GM19328 (cell line): ENCODE measurements around the gene OLA1.

ENCODE experiments used
- ATAC-seq: cut with Tn5 transposase; IDR thresholded peaks from one replicate; pipeline ENCODE4 v1.9.1; 2021; ENCODE audit warnings: mild to moderate bottlenecking, moderate library complexity; ENCODE audit not compliant: unreplicated experiment

The OLA1 gene

GRCh38 chr2:174039551-174040416 lies 208.5 kb downstream of the OLA1 start:
- ATAC-seq, result peak; percentile 80

- ATAC-seq, result no peak
These were observed 209.9 kb downstream of the OLA1 start for GRCh38 chr2:174038462-174038861.

DNA sequence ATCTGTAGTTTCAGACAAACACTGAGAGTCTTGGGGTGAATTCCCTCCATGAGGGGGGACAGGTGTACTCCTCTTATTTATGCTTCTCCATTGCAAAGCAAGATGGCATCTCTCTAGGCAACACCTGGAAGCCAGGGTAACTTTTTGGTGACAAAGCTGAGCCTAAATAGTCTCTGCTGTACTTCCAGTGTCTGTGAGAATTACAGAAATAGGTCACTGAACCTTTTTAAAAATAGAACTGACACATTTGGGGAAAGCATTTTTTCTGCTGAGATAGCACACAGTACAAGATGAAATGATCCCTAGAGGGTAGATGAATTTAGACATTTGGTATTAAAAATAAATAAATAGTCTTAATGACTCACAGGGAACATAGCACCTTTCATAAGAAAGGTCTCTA lies 211.5 kb downstream of the OLA1 start:
- ATAC-seq, result no peak

- no peak for ATAC-seq
These were observed 212.2 kb downstream of the OLA1 start for GRCh38 chr2:174035981-174036742.

- ATAC-seq, result no peak
These were observed 213.2 kb downstream of the OLA1 start for GRCh38 chr2:174035117-174035635.

GRCh38 chr2:174033163-174033550 lies 215.2 kb downstream of the OLA1 start:
- no peak for ATAC-seq

- ATAC-seq, result no peak
These were observed 217.1 kb downstream of the OLA1 start for GRCh38 chr2:174031226-174031625.

DNA sequence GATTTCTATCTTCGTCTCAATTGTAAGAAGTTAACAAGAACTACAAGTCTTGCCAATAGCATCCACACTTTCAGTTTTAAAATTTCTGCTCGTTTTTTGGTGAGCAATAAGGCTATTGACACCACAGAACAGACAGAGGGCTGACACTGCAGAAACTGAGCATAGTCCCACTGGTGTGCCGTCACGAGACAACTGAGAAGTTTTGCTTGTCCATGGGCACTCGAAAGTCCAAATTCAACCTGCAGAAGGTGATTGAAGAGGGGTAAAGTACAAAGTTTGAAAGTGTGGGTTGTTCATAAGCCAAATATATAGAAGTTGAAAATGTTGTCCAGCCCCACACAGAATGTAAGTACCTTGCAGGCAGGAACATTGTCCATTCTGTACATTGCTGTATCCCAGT lies 219.4 kb downstream of the OLA1 start:
- ATAC-seq, result no peak

- no peak for ATAC-seq
These were observed 220.4 kb downstream of the OLA1 start for GRCh38 chr2:174027956-174028355.

DNA sequence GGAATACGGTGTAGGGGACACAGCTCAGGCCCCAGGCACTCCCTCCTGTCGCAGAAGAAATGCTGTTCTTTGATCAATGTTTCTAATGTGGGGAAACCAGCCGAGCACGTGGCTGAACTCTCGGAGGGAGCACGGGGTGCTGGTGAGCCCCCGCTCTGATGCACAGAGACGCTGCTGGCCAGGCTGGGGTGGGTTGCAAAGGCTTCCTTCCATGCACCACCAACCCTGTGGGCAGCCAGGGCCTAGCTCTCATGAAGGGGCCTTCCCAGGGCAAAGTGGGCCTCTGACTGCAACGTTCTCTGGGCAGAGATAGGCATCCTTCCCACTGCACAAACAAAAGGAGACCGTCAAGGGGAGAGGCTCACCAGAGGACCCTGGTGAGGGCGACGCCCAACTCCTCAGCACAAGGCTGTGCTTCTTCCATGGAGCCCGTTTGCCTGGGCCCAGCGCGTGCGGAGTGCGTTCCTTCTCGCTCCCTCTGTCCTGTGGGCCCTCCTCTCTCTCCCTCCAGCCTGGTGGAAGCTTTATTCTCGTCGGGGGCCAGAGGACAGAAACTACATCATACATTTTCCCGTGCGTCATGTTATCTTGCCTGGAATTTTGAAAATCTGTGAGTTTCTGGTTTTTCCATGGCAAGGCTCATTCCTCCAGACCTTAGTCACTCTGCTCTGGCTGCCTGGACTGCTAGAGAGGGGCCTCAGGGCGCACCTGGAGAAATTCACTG lies 222.0 kb downstream of the OLA1 start:
- ATAC-seq, result no peak

DNA sequence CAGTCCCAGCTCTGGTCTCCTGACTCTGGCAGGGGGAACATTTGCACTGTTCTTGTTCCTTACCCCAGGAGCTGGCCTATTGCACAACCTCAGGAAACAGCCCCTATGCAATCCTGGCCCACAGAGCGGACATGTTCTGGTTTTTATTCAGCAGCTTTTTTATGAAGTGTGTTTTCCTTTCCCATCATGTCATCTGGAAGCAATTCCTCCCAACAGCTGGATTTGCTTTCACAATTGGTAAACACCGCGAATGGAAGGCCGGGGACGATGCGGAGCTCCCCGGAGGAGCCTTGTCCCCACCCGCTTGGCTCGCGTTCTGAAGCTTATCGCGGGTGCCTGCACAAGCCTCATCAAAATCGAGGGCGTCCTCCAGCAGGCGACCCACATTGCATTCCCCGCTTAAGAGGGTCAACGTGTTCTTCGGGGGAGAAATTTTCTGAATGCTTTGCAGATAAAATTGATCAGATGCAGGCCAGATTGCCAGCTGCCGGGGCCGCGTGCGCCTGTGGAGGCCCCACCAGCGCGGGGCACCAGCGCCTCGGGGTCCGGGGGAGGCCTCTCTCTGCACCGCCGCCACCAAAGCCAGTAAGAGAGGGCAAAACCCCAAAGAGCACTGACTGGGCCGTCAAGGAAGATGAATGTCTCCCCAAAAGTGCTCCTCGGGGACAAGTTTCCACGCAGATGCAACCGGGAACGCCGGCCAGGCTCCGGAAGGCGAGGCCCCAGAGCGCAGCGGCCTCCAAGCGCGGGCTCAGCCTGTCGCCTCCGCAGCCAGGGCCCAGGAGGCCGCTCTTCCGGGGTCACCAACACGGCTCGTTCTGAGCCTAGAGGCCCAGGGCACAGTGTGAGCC lies 222.8 kb downstream of the OLA1 start:
- no peak for ATAC-seq

DNA sequence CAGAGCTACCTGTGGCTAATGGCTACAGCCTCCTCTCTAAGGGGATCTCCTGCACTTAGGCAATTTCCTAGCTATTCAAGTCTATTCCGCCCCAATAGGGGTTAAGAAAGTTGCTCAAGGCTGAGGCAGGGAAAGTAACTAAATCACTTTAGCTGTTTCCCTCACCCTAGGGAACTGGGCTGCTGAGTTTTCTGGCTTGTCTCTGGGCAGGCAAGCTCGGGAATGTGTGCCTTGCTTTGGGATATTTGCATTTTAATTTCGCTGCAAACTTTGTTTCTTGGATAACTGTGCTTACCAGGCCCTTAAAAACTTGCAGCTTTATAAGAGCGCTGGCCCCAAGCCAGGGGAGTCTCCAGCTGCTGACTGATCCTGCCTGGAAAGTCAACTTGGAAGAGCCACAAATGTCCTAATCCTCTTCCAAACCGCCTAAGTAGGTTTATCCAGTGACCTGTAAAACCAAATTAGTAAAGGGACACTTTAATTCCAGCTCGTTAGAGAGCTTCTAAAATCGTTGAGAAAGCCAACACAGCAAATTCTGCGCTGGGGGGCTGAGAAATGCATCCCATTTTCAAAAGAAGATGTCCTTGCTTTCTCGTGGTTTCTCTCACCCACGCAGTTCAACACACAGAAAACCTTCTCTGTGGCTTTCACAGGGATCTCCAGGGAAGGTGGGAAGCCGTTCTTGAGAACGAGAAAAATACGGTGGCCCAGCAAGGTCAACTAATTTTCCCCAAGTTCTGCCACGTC lies 223.6 kb downstream of the OLA1 start:
- no peak for ATAC-seq

GRCh38 chr2:174023591-174024523 lies 224.5 kb downstream of the OLA1 start:
- no peak for ATAC-seq
